ENCODE measurements around the gene DOCK4.

GRCh38 chr7:111886233-111886632, 320.0 kb downstream of the DOCK4 start:
- TF ChIP-seq, protein P1, sequence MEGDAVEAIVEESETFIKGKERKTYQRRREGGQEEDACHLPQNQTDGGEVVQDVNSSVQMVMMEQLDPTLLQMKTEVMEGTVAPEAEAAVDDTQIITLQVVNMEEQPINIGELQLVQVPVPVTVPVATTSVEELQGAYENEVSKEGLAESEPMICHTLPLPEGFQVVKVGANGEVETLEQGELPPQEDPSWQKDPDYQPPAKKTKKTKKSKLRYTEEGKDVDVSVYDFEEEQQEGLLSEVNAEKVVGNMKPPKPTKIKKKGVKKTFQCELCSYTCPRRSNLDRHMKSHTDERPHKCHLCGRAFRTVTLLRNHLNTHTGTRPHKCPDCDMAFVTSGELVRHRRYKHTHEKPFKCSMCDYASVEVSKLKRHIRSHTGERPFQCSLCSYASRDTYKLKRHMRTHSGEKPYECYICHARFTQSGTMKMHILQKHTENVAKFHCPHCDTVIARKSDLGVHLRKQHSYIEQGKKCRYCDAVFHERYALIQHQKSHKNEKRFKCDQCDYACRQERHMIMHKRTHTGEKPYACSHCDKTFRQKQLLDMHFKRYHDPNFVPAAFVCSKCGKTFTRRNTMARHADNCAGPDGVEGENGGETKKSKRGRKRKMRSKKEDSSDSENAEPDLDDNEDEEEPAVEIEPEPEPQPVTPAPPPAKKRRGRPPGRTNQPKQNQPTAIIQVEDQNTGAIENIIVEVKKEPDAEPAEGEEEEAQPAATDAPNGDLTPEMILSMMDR (IDR thresholded peaks at IDR 0.05), result no peak
- TF ChIP-seq POLR2A (IDR thresholded peaks at IDR 0.05), result no peak
